Cerebellar cortex (tissue), 1 donor: Measurements from ENCODE around the gene CLEC17A.
"Not testable (repeated sequence)": the region's sequence is repeated elsewhere in the genome, so short reads cannot be mapped to it uniquely, and the experiment has no call there.

ENCODE experiments used
- DNase-seq: peaks from one replicate; pipeline ENCODE4 v3.0.0-alpha.2; 2015; ENCODE audit warnings: low spot score

Gene CLEC17A

DNA sequence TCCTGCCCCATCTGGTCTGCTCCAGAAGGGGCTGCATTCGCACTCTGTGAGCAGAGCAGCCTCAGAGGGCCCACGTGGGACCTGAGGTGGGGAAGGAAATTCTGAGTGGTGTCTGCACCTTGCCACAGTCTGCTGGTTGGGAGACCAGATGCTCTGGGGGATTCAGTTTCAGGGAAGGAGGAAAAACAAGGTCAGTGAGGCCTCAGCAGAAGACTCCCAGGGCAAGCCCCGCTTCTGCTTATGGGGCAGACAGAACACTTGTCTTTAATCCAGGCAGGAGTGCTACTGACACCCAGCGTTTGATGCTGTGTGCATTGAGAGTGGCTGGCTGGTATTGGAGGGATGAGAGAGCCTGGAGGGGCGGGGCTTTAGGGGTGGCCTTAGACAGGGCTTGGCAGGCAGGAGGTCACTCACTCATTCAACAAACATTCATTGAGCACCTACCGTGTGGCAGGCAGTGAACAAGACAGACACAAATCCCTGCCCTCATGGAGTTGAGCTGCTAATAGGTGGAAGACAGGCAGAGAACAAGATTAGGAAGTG lies 4.9 kb upstream of the CLEC17A start:
- no peak for DNase-seq

DNA sequence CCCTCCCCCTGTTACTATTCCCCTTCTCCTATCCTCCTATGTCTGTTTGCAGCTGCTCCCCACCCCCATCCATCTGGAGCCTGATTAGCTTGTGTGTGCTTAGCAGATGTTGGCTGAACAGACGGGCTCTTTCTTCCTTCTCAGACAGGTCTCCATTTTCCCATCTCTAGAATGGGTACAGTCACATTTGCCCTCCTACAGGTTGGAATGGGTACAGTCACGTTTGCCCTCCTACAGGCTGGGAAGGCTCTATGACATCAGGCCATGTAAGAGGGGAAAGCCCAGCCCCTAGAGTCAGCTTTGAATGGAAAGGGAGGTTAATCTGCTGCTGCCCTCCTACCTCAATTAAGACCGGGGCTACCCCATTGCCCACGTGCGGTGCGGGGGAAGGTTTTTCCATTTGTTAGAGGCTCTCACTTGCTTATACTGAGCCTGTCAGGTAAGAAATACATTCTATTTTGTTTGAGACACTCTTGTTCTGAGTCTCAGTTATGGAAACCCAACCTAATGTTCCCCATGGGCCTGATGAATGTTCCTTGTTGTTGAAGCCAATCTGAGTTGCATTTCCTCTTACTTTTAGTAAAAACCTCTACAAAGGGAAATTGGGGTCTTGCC lies 2.2 kb upstream of the CLEC17A start:
- no peak for DNase-seq

DNA sequence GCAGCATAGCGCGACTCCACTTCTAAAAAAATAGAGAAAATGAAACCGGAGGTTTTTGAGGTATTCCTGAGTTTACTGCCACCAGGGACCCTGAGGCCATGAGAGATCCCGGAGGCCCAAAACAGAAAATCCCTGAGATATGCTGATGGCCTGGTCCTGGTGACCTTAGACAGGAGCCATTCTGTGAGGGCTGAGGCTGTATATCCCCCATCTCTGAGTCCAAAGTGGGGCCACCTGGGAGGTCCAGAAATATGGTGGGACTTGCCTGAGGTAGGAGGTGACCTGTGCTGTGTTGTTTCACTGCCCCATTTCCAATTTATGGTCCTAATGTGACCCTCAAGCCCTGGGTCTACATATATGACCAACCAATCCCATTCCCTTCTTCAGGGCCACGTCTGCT lies 1.5 kb downstream of the CLEC17A start:
- DNase-seq: not testable (repeated sequence)

DNA sequence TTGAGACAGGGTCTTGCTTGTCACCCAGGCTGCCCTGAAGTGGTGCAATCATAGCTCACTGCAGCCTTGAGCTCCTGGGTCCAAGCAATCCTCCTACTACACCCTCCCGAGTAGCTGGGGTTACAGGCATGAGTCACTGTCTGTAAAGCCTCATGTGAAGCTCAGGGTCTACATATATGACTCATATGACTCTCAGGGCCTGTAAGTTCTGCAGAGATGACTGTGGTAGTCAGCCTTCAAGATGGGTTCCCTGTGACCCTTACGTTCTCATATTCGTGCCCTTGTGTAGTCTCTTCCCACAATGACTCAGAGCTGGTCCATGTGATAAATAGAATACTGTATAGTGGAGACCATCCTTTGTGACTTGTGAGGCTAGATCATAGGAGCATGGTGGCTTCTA lies 2.3 kb downstream of the CLEC17A start:
- not testable (repeated sequence) for DNase-seq

DNA sequence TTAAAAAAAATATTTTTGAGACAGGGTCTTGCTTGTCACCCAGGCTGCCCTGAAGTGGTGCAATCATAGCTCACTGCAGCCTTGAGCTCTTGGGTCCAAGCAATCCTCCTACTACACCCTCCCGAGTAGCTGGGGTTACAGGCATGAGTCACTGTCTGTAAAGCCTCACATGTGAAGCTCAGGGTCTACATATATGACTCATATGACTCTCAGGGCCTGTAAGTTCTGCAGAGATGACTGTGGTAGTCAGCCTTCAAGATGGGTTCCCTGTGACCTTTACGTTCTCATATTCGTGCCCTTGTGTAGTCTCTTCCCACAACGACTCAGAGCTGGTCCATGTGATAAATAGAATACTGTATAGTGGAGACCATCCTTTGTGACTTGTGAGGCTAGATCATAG lies 6.5 kb downstream of the CLEC17A start:
- DNase-seq: not testable (repeated sequence)

DNA sequence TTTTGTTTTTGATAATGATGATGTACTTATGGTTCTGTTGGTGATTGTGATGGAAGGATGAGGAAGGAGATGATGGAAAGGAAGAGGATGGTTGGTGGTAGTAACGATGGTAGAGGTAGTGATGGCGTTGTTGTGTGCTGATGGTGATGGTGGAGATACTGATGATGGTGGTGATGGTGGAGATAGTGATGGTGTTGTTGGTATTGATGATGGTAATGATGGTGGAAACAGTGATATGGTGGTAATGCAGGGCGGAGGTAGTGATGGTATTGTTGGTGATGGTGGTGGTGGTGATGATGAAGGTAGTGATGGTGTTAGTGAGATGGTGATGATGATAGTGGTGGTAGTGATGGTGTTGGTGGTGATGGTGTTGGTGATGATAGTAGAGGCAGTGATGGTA lies 12.7 kb downstream of the CLEC17A start:
- no peak for DNase-seq

DNA sequence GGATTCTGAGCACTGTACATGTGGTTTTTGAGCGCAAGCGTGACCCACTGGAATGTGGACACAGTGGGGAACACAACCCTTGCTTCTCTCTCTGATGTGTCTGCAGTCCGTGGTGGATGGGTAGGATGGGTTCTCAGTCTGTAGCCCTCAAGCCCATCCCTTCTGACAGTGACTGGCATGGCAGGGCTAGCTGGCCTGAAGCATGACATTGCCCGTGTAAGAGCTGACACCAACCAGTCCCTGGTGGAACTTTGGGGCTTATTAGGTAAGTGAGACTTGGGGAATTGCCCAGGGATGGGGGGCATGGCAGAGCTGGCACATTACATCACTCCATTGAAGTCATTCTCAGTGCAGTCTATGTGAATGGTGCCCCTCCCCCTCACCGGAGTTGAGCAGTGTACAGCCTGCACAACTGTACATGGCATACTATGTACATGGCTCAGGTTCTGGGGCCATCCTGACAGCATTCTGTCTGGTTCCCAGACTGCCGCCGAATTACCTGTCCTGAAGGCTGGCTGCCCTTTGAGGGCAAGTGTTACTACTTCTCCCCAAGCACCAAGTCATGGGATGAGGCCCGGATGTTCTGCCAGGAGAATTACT lies 16.8 kb downstream of the CLEC17A start:
- no peak for DNase-seq

DNA sequence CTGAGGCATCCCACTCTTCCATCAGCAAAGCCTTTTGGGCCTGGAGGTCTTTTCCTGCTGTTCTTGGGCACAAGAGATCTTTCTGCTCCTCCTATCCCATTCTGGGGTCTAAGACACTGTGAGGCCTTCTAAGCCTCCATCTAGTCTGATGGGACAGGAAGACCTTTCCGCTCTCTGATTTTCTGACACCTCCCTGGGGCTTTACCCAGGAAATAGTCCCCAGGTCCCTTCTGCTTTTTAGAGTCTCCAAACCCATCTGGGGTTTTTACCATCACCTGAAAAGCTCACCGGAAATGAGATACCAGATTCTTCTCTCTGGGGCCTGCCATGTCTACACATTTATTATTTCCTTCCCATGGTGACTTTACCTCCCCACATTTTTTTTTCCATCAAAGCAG lies 21.1 kb downstream of the CLEC17A start:
- no peak for DNase-seq

DNA sequence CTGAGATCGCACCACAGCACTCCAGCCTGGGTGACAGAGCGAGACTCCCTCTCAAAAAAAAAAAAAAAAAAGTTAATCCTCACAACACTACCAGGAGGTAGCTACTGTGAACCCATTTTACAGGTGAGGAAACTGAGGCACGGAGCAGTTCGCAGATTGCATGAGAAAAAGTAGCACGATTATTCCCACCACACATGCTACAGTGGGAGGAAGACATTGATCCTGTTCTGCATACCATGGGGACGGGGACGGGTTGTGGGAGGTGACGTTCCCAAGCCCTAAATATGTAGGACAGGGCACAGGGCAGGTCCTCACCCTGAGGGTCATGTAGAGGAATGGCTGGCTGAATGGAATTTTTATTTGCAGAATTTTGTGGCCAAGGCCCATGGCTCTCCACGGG lies 23.7 kb downstream of the CLEC17A start:
- no peak for DNase-seq

DNA sequence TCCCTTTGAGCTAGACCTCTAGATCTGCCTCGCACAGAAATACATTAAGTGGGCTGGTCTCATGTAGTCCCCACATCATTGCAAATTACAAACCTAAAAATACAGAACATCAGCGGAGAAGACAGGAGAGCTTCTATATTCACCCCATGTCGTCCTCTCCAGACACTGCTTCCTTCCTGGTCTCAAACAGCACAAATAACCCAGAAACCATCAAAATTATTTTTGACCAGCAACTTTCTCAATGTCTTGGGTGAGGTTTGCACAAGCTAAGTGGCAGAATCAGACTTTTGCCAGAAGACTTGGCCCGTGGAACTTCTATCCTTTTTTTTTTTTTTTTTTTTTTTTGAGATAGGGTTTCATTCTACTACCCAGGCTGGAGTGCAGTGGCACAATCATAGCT lies 28.2 kb downstream of the CLEC17A start:
- DNase-seq: no peak

DNA sequence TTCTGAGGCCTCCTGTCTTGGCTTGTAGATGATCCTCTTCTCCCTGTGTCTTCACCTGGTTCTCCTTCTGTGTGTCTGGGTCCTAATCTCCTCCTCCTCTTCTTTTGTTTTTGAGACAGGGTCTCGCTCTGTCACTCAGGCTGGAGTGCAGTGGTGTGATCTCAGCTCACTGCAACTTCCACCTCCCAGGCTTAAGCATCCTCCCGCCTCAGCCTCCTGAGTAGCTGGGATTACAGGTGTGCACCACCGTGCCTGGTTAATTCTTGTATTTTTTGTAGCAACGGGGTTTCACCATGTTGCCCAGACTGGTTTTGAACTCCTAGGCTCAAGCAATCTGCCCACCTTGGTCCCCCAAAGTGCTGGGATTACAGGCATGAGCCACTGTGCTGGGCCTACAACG lies 29.4 kb downstream of the CLEC17A start:
- not testable (repeated sequence) for DNase-seq

DNA sequence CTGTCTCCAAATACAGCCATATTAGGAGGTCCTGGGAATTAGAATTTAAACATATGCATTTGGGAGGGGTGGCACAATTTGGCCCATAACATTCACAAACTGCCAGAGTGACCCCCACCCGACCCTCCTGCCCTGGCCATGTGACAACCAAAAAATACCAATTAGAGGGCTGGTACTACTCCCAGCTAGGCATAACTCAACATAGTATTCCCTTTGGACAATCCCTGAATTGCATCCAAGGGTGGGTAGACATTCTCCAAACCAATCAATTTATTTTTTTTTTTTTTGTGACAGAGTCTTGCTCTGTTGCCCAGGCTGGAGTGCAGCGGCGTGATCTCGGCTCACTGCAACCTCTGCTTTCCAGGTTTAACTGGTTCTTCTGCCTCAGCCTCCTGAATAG lies 29.8 kb downstream of the CLEC17A start:
- DNase-seq: no peak

DNA sequence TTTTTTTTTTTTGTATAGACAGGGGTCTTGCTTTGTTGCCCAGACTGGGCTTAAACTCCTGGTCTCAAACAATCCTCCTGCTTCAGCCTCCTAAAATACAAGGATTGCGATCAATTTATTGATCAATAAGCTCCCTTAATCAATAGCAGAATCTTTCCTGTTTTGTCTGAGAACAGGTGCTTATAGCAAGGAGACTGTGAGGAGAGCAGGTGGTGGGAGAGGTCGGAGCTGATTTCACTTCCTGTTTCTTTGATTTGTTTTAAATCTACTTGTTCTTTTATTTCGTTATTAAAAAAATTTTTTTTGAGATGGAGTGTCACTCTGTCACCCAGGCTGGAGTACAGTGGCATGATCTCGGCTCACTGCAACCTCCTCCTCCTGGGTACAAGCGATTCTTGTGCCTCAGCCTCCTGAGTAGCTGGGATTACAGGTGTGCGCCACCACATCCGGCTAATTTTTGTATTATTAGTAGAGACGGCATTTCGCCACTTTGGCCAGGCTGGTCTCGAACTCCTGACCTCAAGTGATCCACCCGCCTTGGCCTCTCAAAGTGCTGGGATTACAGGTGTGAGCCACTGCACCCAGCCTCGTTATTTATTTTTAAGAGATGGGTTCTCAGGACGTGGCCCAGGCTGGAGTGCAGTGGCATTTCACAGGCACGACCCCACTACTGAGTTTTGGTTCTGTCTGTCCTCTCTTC lies 30.7 kb downstream of the CLEC17A start:
- not testable (repeated sequence) for DNase-seq

DNA sequence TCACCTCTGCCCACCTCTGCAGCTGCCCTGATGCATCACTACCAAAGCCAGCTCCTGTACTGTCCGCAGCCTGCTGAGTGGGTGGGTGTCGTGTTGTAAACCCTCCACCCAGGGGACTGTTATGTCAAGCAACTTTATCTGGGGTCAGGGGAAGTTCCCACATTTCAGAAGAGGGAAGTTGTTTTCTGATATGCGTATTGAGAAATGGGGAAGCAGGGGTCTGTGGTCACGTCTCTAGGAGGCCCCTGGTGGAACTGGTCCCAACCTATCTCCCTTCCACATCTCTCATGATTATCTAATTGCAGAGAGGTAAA lies 31.2 kb downstream of the CLEC17A start:
- no peak for DNase-seq

DNA sequence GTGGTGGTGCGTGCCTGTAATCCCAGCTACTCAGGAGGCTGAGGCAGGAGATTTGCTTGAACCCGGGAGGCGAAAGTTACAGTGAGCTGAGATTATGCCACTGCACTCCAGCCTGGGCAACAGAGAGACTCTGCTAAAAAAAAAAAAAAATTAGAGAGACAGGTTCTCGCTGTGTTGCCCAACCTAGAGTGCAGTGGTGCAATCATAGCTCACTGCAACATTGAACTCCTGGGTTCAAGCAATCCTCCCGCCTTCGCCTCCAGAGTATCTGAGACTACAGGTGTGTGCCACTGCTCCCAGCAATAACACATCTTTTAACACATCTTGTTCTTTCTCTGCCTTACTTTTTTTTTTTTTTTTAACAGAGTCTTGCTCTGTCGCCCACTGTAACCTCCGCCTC lies 32.7 kb downstream of the CLEC17A start:
- no peak for DNase-seq

DNA sequence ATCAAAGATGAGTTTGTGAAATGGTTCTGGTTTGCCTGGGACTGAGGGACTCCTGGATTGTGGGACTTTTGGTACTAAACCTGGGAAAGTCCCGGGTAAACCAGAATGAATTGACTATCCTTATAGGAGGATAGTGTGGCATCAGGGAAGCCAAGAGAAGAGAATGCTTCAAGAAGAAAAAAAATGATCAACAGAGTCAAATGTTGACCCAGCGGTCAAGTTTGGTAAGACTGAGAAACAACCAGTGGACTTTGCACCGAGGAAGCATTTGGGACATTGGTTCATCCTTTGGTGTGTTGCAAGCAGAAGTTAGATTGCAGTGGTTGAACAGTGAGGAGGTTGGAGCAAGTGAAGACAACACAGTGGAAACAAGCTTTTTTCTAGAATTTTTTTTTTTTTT lies 33.5 kb downstream of the CLEC17A start:
- DNase-seq: no peak

DNA sequence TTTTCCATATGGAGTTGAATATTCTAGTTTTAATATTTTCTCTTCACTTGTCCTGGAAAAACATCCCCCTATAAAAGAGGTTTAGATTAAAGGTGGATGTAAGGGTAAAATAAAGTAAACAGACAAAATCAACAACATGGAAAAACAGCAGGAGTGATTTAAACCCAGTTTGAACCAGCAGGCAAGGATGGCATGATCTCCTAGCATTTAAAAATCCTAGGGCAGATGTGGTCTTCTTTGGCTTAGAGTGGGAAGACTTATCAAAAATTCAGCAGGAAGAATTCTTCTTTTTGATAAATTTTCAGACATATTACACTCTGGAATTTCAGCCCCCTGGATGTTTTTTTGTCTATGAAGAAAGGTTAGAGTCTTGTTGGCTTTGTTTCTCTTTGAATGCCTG lies 36.5 kb downstream of the CLEC17A start:
- DNase-seq: no peak

DNA sequence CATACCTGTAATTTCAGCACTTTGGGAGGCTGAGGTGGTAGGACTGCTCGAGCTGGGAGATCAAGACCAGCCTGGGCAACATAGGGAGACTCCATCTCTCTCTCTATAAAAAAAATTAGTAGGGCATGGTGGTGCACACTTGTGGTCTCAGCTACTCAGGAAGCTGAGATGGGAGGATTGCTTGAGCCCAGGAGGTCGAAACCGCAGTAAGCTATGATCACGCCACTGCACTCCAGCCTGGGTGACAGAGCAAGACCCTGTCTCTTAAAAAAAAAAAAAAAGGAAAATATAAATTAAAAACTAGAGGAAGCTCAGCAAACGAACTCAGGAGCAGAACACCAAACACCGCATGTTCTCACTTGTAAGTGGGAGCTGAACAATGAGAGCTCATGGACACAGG lies 41.6 kb downstream of the CLEC17A start:
- not testable (repeated sequence) for DNase-seq

DNA sequence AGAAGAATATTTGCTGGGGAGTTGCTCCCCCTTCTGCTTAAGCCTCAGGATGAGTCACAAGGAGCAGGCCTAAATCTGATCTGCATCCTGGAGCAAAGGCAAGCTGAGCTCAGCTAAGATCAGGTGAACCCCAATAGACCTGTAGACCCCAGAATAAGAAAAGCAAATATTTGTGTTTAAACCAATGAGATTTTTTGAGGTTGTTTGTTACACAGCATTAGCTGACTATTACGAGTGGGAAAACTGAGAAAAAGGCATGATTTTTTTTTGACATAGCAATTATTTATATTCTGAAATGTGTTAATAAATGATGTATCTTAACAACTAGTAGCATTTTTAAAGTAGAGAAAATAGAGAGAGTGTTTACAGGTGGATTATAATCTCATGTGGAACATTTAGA lies 46.7 kb downstream of the CLEC17A start:
- DNase-seq: no peak

DNA sequence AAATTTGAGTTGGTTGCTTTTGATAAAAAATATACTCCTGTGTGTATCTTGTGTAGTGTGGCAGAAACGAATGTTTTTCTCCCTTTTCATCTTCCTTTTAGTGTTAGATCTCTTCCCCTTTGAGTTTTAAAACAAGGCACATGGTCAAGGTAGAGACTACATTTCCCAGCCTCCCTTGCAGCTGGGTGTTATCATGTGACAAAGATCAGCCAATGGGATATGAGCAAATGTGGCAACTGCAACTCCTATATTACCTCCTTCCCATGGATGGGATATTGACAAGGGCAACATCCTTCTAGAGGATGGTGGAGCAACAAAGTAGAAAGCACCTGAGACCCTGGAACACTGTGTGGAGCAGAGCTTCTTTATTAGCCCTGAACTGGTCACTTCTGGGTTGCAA lies 49.4 kb downstream of the CLEC17A start:
- peak; percentile 37 for DNase-seq

DNA sequence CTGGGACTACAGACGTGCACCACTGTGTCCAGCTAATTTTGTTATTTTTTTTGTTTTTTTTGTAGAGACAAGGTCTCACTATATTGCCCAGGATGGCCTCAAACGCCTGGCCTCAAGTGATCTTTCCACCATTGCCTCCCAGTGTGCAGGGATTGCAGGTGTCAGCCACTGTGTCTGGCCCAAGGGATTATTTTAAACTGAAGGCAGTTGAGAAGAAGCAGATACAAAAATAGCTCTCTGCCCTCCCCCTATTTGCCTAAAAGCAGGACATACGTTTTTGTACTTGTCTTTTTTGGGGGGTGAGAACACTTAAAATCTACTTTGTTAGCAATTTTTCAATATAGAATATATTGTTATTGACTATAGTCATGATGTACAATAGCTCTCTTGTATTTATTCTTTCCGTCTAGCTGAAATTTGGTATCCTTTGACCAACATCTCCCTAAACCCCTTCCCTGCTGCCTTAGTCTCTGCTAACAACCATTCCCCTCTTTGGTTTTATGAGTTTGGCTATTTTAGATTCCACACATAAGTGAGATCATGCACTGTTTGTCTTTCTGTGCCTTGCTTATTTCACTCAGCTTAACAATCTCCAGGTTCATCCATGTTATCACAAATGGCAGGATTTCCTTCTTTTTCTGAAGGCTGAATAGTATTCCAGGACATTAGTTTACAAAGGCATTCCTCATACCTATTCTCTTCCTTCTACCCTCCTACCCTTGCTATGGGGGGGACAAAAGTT lies 56.8 kb downstream of the CLEC17A start:
- DNase-seq: no peak

DNA sequence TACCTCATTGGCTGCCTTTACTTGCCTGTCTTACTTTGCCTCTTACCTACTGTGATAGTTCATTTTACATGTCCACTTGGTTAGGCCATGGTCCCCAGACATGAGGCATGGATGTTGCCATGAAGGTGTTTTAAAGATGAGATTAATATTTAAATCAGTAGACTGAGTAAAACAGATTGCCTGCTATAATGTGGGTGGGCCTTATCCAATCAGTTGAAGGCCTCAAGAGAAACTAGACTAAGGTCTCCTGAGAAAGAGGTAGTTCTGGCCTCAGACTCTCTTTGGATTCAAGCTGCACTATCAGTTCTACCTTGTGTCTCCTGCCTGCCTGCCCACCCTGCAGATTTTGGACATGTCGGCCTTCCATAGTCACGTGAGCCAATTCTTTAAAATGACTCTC lies 65.6 kb downstream of the CLEC17A start:
- no peak for DNase-seq

DNA sequence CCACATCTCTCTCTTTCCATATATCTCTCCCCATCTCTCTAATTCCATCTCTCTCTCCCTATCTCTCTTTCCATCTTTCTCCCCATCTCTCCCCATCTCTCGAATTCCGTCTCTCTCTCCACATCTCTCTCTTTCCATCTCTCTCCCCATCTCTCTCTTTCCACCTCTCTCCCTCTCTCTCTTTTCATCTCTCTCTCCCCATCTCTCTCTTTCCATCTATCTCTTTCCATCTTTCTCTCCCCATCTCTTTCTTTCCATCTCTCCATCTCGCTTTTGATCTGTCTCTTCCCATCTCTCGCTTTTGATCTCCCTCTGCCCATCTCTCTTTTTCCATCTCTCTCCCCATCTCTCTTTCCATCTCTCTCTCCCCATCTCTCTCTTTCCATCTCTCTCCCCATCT lies 66.1 kb downstream of the CLEC17A start:
- DNase-seq: no peak
